Peyer's patch (tissue), 4 donors: Measurements from ENCODE around the gene CEACAM19.

ENCODE experiments used
- CTCF ChIP-seq, 6 experiments: fragments of 450-650 bp in 4 of 6; fragments of 200-600 bp in 2 of 6; sonication (generic) in 1 of 6; IDR thresholded peaks; one replicate each; pipeline ENCODE4 v1.5.1; 2017 to 2019; ENCODE audit warnings: antibody characterized with exemption in 6 of 6, mild to moderate bottlenecking in 3 of 6, moderate library complexity in 1 of 6
- POLR2A ChIP-seq, 2 donors: fragments of 450-650 bp; IDR thresholded peaks; one replicate each; pipeline ENCODE4 v1.5.1; 2017; ENCODE audit warnings: antibody characterized with exemption in 2 of 2, mild to moderate bottlenecking in 2 of 2, moderate library complexity in 2 of 2

- no peak for TF ChIP-seq POLR2A (IDR thresholded peaks at IDR 0.05)
- no peak for TF ChIP-seq CTCF (IDR thresholded peaks at IDR 0.05)
Observed at GRCh38 chr19:44732235-44733014, 61.1 kb downstream of the CEACAM19 start.
